ENCODE data around the gene QRFP.

Gene QRFP, protein sequence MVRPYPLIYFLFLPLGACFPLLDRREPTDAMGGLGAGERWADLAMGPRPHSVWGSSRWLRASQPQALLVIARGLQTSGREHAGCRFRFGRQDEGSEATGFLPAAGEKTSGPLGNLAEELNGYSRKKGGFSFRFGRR

DNA sequence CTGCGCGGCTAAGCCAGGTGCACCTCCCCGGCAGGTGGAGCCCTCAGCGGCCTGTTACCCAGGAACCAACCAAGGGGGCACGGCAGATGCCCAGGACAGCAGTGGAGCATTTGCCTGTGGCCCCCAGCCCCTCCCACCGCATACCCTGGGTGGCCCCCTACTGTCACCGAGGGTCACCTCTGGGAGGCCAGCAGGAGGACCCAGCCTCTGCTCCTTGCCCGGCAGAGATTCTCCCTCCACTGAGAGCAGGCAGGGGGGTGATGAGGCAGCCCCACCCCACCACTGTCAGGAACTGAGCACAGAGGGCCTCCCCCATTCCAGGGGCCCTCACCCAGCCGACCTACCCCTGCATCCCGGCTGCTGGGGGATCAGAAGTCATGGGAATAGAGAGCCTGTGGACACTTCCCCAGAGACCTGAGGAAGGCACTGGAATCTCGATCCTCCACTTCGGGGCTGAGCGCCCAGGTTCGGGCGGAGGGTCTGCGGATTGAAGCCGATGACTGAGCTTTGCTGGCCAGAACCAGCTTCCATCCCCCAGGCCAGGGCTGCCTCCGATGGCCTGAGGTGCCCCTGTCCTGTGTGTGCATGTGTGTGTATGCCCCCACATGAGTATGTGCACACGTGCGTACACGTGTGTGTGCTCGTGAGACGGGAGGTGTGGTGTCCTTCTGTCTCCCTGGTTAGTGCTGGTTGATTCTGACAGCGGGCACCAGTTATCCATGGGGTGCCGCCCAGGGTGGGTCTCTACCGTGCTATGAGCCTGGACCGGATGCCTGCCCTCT is at the start of gene QRFP:
TSS of gene QRFP (minus strand) at position 580 of the 782 bp plus-strand sequence. CDS start 2,974 bp downstream, outside the sequence.
- no peak for TF ChIP-seq EGR1 (IDR thresholded peaks at IDR 0.05)
- TF ChIP-seq TCF12 (IDR thresholded peaks at IDR 0.05; ENCODE audit: low read depth) = no peak
- no peak for TF ChIP-seq ZBTB7A (IDR thresholded peaks at IDR 0.05; ENCODE audit: low read depth)
- TF ChIP-seq, protein P1, sequence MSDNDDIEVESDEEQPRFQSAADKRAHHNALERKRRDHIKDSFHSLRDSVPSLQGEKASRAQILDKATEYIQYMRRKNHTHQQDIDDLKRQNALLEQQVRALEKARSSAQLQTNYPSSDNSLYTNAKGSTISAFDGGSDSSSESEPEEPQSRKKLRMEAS (IDR thresholded peaks at IDR 0.05) = no peak

DNA sequence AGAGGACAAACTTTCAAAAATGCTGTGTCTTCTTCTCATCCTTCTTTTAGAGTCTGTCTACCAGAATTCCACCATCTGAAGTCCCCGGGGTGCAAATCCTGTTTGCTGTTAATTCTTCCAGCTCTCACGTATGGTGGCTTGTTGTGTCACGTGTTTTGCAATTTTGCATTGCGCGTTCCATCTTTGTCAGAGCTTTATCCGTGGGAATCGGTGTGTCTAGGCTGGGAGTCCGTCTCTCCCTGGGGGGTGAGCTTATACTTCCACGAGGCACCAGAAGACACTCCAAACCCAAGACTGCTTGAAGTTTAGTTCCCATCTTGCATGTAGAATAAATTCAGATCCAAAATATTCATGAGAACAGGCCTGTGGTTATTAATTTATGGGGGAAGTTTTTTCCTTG is 48.6 kb upstream of the QRFP start:
- TF ChIP-seq TCF12 (IDR thresholded peaks at IDR 0.05; ENCODE audit: low read depth) (no peak), CEBPB (IDR thresholded peaks at IDR 0.05) (no peak), FOXM1 (IDR thresholded peaks at IDR 0.05; ENCODE audit: borderline replicate concordance, low read depth) (no peak), TAF1 (IDR thresholded peaks at IDR 0.05; ENCODE audit: low read depth) (no peak), TEAD4 (IDR thresholded peaks at IDR 0.05) (no peak), NFIC (IDR thresholded peaks at IDR 0.05) (no peak), ZBTB7A (IDR thresholded peaks at IDR 0.05; ENCODE audit: low read depth) (no peak), CREB1 (IDR thresholded peaks at IDR 0.05; ENCODE audit: low read depth) (no peak), YY1 (IDR thresholded peaks at IDR 0.05; ENCODE audit: low read depth) (no peak), EP300 (IDR thresholded peaks at IDR 0.05; ENCODE audit: borderline replicate concordance) (no peak), EGR1 (IDR thresholded peaks at IDR 0.05) (no peak), RAD21 (IDR thresholded peaks at IDR 0.05; ENCODE audit: low read depth) (no peak)
- TF ChIP-seq, protein P2, sequence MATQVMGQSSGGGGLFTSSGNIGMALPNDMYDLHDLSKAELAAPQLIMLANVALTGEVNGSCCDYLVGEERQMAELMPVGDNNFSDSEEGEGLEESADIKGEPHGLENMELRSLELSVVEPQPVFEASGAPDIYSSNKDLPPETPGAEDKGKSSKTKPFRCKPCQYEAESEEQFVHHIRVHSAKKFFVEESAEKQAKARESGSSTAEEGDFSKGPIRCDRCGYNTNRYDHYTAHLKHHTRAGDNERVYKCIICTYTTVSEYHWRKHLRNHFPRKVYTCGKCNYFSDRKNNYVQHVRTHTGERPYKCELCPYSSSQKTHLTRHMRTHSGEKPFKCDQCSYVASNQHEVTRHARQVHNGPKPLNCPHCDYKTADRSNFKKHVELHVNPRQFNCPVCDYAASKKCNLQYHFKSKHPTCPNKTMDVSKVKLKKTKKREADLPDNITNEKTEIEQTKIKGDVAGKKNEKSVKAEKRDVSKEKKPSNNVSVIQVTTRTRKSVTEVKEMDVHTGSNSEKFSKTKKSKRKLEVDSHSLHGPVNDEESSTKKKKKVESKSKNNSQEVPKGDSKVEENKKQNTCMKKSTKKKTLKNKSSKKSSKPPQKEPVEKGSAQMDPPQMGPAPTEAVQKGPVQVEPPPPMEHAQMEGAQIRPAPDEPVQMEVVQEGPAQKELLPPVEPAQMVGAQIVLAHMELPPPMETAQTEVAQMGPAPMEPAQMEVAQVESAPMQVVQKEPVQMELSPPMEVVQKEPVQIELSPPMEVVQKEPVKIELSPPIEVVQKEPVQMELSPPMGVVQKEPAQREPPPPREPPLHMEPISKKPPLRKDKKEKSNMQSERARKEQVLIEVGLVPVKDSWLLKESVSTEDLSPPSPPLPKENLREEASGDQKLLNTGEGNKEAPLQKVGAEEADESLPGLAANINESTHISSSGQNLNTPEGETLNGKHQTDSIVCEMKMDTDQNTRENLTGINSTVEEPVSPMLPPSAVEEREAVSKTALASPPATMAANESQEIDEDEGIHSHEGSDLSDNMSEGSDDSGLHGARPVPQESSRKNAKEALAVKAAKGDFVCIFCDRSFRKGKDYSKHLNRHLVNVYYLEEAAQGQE (IDR thresholded peaks at IDR 0.05; ENCODE audit: low read depth) = no peak
- TF ChIP-seq, protein P3, sequence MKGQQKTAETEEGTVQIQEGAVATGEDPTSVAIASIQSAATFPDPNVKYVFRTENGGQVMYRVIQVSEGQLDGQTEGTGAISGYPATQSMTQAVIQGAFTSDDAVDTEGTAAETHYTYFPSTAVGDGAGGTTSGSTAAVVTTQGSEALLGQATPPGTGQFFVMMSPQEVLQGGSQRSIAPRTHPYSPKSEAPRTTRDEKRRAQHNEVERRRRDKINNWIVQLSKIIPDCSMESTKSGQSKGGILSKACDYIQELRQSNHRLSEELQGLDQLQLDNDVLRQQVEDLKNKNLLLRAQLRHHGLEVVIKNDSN (IDR thresholded peaks at IDR 0.05) = no peak
- TF ChIP-seq, protein P1 (IDR thresholded peaks at IDR 0.05) = no peak

DNA sequence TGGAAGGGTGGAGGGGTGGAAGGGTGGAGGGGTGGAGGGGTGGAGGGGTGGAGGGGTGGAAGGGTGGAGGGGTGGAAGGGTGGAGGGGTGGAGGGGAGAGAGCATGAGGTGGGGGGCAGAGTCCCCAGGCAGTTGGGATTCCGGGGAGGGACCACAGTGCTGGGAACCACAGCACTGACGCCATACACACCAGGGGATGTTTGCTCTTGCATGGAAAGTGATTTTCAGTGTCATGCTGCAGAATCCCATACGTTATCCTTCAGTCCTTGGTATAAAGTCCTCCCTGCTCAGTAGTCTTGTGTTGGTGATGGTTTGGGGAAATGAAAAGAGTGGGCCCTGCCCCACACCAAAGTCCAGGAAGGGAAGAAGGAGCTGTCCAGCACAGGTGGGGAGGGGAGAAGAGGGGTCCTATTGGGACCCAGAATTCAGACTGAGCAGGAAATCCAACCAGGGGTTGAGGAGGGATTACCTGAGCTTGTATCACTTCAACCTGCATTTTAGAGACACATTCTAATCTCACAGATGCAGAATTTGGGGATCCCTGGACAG is 48.0 kb upstream of the QRFP start:
- TF ChIP-seq, protein P2 (IDR thresholded peaks at IDR 0.05; ENCODE audit: low read depth) = peak; percentile 76
- TF ChIP-seq TAF1 (IDR thresholded peaks at IDR 0.05; ENCODE audit: low read depth) = no peak

DNA sequence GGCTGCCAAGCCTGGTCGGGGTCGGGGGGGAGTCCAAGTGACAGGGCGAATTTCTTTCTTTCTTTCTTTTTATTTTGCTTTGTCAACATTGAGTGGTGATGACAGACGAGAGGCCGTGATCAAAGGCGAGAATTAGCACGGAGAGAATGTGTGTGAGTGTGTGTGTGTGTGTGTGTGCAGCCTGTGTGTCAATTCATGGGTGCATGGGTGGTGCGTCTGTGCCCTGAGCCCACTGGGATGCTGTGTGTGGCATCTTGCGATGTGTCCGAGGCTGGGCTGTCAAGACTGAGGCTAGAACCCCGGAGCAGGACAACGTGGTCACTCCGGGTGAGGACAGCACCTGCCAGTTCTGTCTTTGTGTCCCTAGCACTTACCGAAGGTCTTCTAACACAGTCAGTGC is 47.2 kb upstream of the QRFP start:
- TF ChIP-seq NFIC (IDR thresholded peaks at IDR 0.05) (no peak), EGR1 (IDR thresholded peaks at IDR 0.05) (no peak), TAF1 (IDR thresholded peaks at IDR 0.05; ENCODE audit: low read depth) (no peak), EP300 (IDR thresholded peaks at IDR 0.05; ENCODE audit: borderline replicate concordance) (no peak), CEBPB (IDR thresholded peaks at IDR 0.05) (no peak), RAD21 (IDR thresholded peaks at IDR 0.05; ENCODE audit: low read depth) (no peak), TCF12 (IDR thresholded peaks at IDR 0.05; ENCODE audit: low read depth) (no peak), TEAD4 (IDR thresholded peaks at IDR 0.05) (no peak), CREB1 (IDR thresholded peaks at IDR 0.05; ENCODE audit: low read depth) (no peak), ZBTB7A (IDR thresholded peaks at IDR 0.05; ENCODE audit: low read depth) (no peak), YY1 (IDR thresholded peaks at IDR 0.05; ENCODE audit: low read depth) (no peak), FOXM1 (IDR thresholded peaks at IDR 0.05; ENCODE audit: borderline replicate concordance, low read depth) (no peak)
- TF ChIP-seq, protein P2 (IDR thresholded peaks at IDR 0.05; ENCODE audit: low read depth) = no peak
- TF ChIP-seq, protein P1 (IDR thresholded peaks at IDR 0.05) = no peak
- TF ChIP-seq, protein P3 (IDR thresholded peaks at IDR 0.05) = no peak
